Stomach (tissue), 4 donors: ENCODE data around the gene PRKCD.

ENCODE experiments used
- EP300 ChIP-seq: sonication (generic); formaldehyde crosslinking; IDR thresholded peaks from one replicate; pipeline ENCODE4 v1.6.1; 2017; ENCODE audit warnings: antibody characterized with exemption
- POLR2A ChIP-seq, 4 donors: fragments of 450-650 bp; IDR thresholded peaks; one replicate each; pipeline ENCODE4 v1.6.1; 2016; ENCODE audit warnings: antibody characterized with exemption in 4 of 4, control low read depth in 2 of 4, mild to moderate bottlenecking in 1 of 4, moderate library complexity in 1 of 4
- POLR2AphosphoS5 ChIP-seq, 3 donors: sonication (generic); formaldehyde crosslinking; IDR thresholded peaks; one replicate each; pipeline ENCODE4 v1.6.1; 2016; ENCODE audit warnings: antibody characterized with exemption in 3 of 3
- TF ChIP-seq, protein P1 (sequence below), 7 experiments: fragments of 450-650 bp in 4 of 7; fragments of 200-600 bp in 3 of 7; sonication (generic) in 3 of 7; IDR thresholded peaks; one replicate each; pipeline ENCODE4 v1.5.1; 2016 to 2019; ENCODE audit warnings: antibody characterized with exemption in 7 of 7, control low read depth in 2 of 7, mild to moderate bottlenecking in 1 of 7

GRCh38 chr3:53226841-53227407 is 65.9 kb downstream of the PRKCD start:
- TF ChIP-seq, protein P1, sequence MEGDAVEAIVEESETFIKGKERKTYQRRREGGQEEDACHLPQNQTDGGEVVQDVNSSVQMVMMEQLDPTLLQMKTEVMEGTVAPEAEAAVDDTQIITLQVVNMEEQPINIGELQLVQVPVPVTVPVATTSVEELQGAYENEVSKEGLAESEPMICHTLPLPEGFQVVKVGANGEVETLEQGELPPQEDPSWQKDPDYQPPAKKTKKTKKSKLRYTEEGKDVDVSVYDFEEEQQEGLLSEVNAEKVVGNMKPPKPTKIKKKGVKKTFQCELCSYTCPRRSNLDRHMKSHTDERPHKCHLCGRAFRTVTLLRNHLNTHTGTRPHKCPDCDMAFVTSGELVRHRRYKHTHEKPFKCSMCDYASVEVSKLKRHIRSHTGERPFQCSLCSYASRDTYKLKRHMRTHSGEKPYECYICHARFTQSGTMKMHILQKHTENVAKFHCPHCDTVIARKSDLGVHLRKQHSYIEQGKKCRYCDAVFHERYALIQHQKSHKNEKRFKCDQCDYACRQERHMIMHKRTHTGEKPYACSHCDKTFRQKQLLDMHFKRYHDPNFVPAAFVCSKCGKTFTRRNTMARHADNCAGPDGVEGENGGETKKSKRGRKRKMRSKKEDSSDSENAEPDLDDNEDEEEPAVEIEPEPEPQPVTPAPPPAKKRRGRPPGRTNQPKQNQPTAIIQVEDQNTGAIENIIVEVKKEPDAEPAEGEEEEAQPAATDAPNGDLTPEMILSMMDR (IDR thresholded peaks at IDR 0.05) = no peak
- no peak for TF ChIP-seq POLR2AphosphoS5 (IDR thresholded peaks at IDR 0.05)
- TF ChIP-seq POLR2A (IDR thresholded peaks at IDR 0.05) = no peak
- TF ChIP-seq EP300 = no peak
